22Rv1 (cell line): ENCODE data around the gene STYX.

Source experiments
- H3K27ac ChIP-seq: fragments of 450-650 bp; 2 replicates; pipeline ENCODE4 v1.5.1; 2017
- ZFX ChIP-seq: fragments of 450-650 bp; IDR thresholded peaks from 2 replicates; pipeline ENCODE4 v1.6.1; 2017; ENCODE audit warnings: antibody characterized with exemption, borderline replicate concordance
- TF ChIP-seq, protein P1 (sequence below): fragments of 450-650 bp; IDR thresholded peaks from 2 replicates; pipeline ENCODE4 v1.5.1; 2017; ENCODE audit warnings: mild to moderate bottlenecking

The STYX gene

DNA sequence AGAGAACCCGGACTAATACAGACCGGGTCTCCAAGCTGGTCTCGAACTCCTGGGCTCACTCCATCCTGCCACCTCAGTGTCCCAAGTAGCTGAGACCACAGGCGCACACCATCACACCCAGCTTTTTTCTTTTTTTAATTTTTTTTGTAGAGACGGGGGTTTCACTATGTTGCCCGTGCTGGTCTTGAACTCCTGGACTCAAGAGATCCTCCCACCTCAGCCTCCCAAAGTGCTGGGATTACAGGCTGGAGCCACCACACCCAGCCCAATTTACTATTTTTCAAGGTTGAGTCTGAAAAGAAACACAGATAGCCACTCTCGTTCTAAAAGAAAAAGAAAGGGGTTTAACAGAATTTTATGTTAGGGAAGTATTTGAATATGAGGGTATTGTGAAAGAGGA is 36.4 kb upstream of the STYX start:
- TF ChIP-seq ZFX: no peak
- TF ChIP-seq, protein P1, sequence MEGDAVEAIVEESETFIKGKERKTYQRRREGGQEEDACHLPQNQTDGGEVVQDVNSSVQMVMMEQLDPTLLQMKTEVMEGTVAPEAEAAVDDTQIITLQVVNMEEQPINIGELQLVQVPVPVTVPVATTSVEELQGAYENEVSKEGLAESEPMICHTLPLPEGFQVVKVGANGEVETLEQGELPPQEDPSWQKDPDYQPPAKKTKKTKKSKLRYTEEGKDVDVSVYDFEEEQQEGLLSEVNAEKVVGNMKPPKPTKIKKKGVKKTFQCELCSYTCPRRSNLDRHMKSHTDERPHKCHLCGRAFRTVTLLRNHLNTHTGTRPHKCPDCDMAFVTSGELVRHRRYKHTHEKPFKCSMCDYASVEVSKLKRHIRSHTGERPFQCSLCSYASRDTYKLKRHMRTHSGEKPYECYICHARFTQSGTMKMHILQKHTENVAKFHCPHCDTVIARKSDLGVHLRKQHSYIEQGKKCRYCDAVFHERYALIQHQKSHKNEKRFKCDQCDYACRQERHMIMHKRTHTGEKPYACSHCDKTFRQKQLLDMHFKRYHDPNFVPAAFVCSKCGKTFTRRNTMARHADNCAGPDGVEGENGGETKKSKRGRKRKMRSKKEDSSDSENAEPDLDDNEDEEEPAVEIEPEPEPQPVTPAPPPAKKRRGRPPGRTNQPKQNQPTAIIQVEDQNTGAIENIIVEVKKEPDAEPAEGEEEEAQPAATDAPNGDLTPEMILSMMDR: no peak
- no peak overlapping the region for H3K27ac ChIP-seq

DNA sequence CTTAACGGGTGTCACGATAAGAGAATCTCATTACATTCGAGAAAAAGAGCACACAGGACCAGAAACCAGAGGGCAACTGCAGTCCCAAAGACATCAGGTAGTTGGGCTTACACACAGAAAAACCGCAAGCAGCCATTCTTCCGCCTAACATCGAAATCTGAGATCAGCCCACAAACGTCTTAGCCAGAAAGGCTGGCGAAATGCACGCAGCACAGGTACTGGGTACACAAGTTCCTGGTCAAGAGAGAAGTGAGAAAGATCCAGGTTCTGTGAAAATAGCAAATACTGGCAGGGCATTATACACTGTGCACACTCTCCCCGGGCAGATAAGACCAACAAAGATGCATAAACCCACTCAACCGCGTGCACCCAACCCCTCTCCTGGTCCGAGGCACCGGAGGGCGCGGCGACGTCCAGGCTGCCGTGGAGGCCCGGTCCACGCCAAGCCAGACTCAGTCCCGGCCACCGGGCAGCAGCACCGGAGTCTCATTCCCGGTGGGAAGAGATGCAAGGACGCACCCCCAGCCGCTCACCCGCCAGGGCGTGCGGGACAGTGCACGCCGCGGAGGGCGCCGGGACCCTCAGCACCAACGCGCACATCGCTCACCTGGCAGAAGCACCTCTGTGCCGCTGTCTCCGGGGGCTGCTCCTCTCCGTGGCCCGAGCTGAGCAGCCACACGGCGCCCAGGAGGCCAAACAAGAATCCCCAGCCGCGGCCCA is 35.0 kb upstream of the STYX start:
- peak overlapping the region; percentile 81 for H3K27ac ChIP-seq
- TF ChIP-seq ZFX: no peak
- TF ChIP-seq, protein P1: no peak

DNA sequence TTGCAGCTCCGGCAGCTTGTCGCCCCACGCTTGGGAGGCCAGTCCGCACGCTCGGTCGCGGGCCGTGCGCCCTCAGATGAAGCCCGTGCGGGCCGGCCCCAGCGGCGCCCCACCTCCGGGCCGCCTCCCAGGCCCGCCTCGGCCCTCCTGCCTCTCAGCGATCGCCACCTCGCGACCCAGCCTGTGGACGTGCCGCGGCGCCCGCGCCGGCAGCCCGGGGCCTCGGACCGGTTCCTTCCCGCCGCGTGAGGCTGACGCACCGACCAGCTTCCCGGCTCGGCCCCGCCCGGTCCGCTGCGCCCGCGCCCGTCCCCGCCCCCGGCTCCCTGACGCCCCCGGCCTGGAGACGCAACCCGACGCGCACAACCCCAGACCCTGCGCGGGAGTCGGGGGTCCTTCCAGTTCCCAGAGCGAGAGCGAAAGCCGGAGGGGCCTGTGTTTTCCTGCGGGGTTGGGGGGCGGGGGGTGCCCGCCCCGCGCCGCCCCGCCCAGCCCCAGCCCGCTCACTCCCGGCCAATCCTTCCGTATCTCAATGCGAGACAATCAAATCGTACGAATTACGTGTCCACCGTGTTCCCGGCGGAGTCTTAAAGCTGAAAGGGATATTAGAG is 34.4 kb upstream of the STYX start, which contains the start of gene ERO1A:
ERO1A (minus strand) TSS at position 78 of the 611 bp plus-strand sequence; CDS start at position 1, 77 bp downstream.
- TF ChIP-seq ZFX: no peak
- TF ChIP-seq, protein P1: peak; percentile 21
- peak within 1 kb of the TSS; percentile 81 for H3K27ac ChIP-seq

DNA sequence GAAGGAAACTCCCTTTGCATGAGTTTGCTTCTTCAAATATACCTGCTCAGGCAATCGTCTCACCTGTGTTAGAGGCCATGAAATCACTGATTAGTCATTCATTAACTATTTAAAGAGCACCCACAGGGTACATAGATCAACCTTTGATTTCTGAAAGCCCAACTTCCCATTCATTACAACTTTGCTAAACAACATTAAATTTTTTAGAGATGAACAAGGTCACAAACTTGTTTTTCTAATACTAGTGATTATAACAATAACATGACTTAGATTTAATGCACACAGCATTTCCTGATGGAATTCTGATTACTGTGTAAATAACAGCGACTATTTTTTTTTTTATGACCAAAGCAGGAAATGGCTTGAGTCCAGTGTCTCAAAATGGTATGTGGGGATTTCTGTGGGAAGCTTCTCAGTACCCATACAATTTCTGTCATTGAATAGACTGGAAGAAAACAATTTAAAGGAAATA is 29.2 kb upstream of the STYX start:
- TF ChIP-seq ZFX: no peak
- TF ChIP-seq, protein P1: no peak
- peak overlapping the region; percentile 79 for H3K27ac ChIP-seq

DNA sequence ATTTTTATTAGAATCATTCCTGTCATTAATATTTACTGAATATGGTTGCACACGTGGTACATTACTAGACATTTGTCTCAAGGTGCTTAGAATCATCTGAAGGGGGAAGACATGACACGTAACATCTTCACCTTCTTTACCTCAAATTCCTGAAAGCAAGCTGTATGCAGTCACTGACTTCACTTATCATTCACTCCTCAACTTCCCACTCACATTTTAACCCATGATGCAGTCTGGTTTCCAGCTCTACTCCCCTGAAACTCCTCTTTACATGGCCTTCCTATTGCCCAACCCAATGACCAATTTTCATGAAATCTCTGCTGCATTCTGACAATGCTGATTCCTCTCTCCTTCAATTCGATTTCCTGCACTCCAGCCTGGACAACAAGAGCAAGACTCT is 28.7 kb upstream of the STYX start:
- peak overlapping the region; percentile 79 for H3K27ac ChIP-seq
- no peak for TF ChIP-seq ZFX

DNA sequence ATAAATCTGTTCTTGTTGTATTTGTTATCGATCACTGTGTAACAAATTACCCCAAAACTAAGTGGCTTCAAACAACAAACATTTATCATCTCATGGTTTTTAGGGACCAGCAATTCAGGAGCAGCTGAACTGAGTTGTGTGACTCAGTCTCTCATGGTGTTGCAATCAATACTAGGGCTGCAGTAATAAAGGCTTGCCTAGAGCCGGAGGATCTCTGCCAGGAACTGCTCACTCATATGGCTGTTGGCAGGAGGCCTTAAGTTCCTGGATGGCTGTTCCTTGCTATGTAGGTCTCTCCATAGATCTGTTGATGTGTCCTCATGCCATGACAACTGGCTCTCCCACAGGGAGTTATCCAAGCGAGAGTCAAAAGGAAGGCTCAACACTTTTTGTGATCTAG is 26.7 kb upstream of the STYX start:
- no peak for TF ChIP-seq ZFX
- TF ChIP-seq, protein P1: no peak
- no peak overlapping the region for H3K27ac ChIP-seq

DNA sequence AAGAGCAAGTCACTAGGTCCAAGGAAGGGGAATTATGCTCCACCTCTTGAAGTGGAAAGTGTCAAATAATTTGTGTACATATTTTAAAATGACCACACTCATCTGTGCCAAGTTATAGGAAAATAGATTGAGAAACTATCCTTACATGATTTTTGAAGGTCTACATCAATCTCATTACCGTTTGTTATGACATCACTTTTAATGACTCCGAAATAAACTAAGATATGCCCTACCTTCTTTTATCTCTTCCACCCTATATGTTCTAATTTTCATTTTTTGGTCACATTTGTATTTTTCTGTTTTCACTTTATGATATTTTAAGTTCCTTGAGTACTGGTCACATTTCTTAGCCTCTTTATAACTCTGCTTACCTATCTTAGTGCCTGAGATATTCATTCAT is 26.3 kb upstream of the STYX start:
- no peak for TF ChIP-seq ZFX
- TF ChIP-seq, protein P1: no peak
- no peak overlapping the region for H3K27ac ChIP-seq

DNA sequence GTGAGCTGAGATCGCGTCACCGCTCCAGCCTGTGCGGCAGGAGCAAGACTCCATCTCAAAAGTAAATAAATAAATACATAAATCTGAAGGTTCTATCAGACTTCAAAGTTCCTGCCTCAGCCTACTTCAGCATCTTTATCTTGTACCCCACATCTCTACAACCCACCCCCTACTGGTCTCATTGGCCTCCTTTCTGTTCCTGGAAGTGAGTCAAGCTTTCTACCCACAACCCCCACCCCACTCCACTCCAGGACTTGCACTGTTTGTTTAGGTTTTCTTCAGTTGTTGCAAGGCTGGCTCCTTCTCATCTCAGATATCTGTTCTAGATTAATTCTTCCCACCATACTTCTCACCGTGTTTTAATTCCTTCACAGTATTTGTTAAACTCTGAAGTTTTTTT is 23.7 kb upstream of the STYX start:
- TF ChIP-seq ZFX: no peak
- TF ChIP-seq, protein P1: no peak
- H3K27ac ChIP-seq: peak overlapping the region; percentile 95
